ENCODE data around the gene RPS3.

DNA sequence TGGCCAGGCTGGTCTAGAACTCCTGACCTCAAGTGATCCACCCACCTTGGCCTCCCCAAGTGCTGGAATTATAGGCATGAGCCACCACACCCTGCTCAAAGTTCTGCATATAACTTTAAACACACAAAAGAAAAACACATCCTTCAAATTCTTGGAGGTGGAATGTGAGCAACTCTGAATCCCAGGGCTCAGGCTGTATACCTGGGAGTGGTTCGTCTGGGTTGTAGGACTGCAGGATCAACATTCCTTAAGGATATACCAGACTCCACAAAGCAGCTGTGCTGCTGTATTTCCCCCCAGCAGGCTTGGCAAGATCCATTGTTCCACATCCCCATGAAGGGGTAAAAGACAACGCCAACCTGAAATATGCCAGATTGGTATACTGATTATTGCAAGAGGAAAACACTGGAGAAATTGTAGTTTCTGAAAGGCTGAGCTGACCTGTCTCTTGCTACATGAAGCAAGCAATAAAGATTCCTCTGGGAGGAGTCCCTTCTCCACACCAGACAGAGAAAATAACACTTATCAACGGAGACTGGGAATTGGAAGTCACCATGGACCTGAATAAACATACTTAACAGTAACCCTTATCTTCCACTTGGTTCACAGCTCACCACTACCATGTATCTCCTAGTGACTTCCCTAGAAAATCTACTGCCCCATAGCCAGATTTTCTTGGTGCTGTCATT lies 12.2 kb upstream of the RPS3 start:
- TF ChIP-seq, protein P1, sequence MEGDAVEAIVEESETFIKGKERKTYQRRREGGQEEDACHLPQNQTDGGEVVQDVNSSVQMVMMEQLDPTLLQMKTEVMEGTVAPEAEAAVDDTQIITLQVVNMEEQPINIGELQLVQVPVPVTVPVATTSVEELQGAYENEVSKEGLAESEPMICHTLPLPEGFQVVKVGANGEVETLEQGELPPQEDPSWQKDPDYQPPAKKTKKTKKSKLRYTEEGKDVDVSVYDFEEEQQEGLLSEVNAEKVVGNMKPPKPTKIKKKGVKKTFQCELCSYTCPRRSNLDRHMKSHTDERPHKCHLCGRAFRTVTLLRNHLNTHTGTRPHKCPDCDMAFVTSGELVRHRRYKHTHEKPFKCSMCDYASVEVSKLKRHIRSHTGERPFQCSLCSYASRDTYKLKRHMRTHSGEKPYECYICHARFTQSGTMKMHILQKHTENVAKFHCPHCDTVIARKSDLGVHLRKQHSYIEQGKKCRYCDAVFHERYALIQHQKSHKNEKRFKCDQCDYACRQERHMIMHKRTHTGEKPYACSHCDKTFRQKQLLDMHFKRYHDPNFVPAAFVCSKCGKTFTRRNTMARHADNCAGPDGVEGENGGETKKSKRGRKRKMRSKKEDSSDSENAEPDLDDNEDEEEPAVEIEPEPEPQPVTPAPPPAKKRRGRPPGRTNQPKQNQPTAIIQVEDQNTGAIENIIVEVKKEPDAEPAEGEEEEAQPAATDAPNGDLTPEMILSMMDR (IDR thresholded peaks at IDR 0.05), result no peak
- TF ChIP-seq EZH2 (IDR thresholded peaks at IDR 0.05), result no peak

All from neural progenitor cell (in vitro differentiated cells).